ENCODE data around the gene GSTA1.
"Not testable (repeated sequence)": the region's sequence is repeated elsewhere in the genome, so short reads cannot be mapped to it uniquely, and the experiment has no call there.

Gene GSTA1

GRCh38 chr6:52834481-52834880 is 30.9 kb upstream of the GSTA1 start:
- peak in 1 of 2 donors; percentile 3 for DNase-seq (ENCODE audit: low read depth in 2 of 2)
- no peak for TF ChIP-seq CTCF (IDR thresholded peaks at IDR 0.05; ENCODE audit: low read depth, low read length)
- no peak overlapping the region for H3K4me3 ChIP-seq (replicated peaks in 1 of 2; ENCODE audit: low read depth in 2 of 2, low read length in 2 of 2)

- not testable (repeated sequence) for DNase-seq (ENCODE audit: low read depth in 2 of 2); H3K4me3 ChIP-seq (replicated peaks in 1 of 2; ENCODE audit: low read depth in 2 of 2, low read length in 2 of 2)
These were observed 27.3 kb upstream of the GSTA1 start for GRCh38 chr6:52830869-52831268.

GRCh38 chr6:52829046-52829817 is 25.6 kb upstream of the GSTA1 start:
- DNase-seq (ENCODE audit: low read depth in 2 of 2), result no peak
- no peak for TF ChIP-seq CTCF (IDR thresholded peaks at IDR 0.05; ENCODE audit: low read depth, low read length)
- no peak overlapping the region for H3K4me3 ChIP-seq (replicated peaks in 1 of 2; ENCODE audit: low read depth in 2 of 2, low read length in 2 of 2)

GRCh38 chr6:52828621-52829020 is 25.0 kb upstream of the GSTA1 start:
- DNase-seq (ENCODE audit: low read depth in 2 of 2); H3K4me3 ChIP-seq (replicated peaks in 1 of 2; ENCODE audit: low read depth in 2 of 2, low read length in 2 of 2): not testable (repeated sequence)

GRCh38 chr6:52827073-52827783 is 23.6 kb upstream of the GSTA1 start:
- not testable (repeated sequence) for DNase-seq (ENCODE audit: low read depth in 2 of 2); H3K4me3 ChIP-seq (replicated peaks in 1 of 2; ENCODE audit: low read depth in 2 of 2, low read length in 2 of 2)

- TF ChIP-seq CTCF (IDR thresholded peaks at IDR 0.05; ENCODE audit: low read depth, low read length), result no peak
- H3K4me3 ChIP-seq (replicated peaks in 1 of 2; ENCODE audit: low read depth in 2 of 2, low read length in 2 of 2), result no peak overlapping the region
- no peak for DNase-seq (ENCODE audit: low read depth in 2 of 2)
These were observed 22.9 kb upstream of the GSTA1 start for GRCh38 chr6:52826513-52826912.

- not testable (repeated sequence) for DNase-seq (ENCODE audit: low read depth in 2 of 2); H3K4me3 ChIP-seq (replicated peaks in 1 of 2; ENCODE audit: low read depth in 2 of 2, low read length in 2 of 2)
These were observed 22.4 kb upstream of the GSTA1 start for GRCh38 chr6:52825900-52826459.

- H3K4me3 ChIP-seq (replicated peaks in 1 of 2; ENCODE audit: low read depth in 2 of 2, low read length in 2 of 2); DNase-seq (ENCODE audit: low read depth in 2 of 2): not testable (repeated sequence)
These were observed 21.7 kb upstream of the GSTA1 start for GRCh38 chr6:52825270-52825793.

GRCh38 chr6:52821842-52822241 is 18.2 kb upstream of the GSTA1 start:
- TF ChIP-seq CTCF (IDR thresholded peaks at IDR 0.05; ENCODE audit: low read depth, low read length), result no peak
- no peak for DNase-seq (ENCODE audit: low read depth in 2 of 2)
- no peak overlapping the region for H3K4me3 ChIP-seq (replicated peaks in 1 of 2; ENCODE audit: low read depth in 2 of 2, low read length in 2 of 2)
